HCT116 (cell line): Measurements from ENCODE around the gene SARNP. TPM values are rescaled to one million over a fixed set of nuclear protein-coding genes. Genes with fewer than 3 reads are reported as not detected.

ENCODE experiments used
- ATAC-seq: fragments of 200-7000 bp; cut with Tn5 transposase; 2 replicates; pipeline ENCODE4 v1.9.1; 2020; ENCODE audit warnings: mild to moderate bottlenecking, moderate library complexity
- BruUV-seq: library from RNA; stranded (reverse); fragments of 400-500 nt; replicated peaks from 2 replicates; lab custom pipeline; 2021; lab: Mats Ljungman, UMichigan
- CTCF ChIA-PET: fragments of 300-600 bp; sonication (Branson Sonifier 250); formaldehyde crosslinking; loops from one replicate; lab custom pipeline; 2021; ENCODE audit warnings: antibody characterized with exemption; lab: Charles Lee
- POLR2A ChIA-PET: fragments of 300-600, 350-600 bp; sonication (Branson Sonifier 250); formaldehyde crosslinking; loops from one replicate; lab custom pipeline; 2021; ENCODE audit warnings: antibody characterized with exemption; lab: Charles Lee
- RAD21 ChIA-PET, 2 experiments: fragments of 300-600 bp; sonication (Branson Sonifier 250); formaldehyde crosslinking; loops; one replicate each; lab custom pipeline; 2023; ENCODE audit warnings: low total read pairs in 2 of 2; ENCODE audit not compliant: uncharacterized antibody in 2 of 2, unreplicated experiment in 2 of 2, low non-redundant PET in 1 of 2; lab: Charles Lee
- DNase-seq: peaks from one replicate; pipeline ENCODE4 v3.0.0-alpha.2; 2010; ENCODE audit warnings: low read depth, low spot score
- H2AFZ ChIP-seq: fragments of 200-600 bp; shearing (Covaris generic), sonication (generic); 2 replicates; pipeline ENCODE4 v1.6.1; 2017; ENCODE audit warnings: low read depth, mixed run types, mixed read lengths, antibody characterized with exemption, low read length; ENCODE audit not compliant: poor library complexity, severe bottlenecking
- H3K27ac ChIP-seq: 2 replicates; pipeline ENCODE4 v1.5.1; 2012; ENCODE audit warnings: low read depth, low read length
- H3K27me3 ChIP-seq: fragments of 200-600 bp; sonication (generic); 2 replicates; pipeline ENCODE4 v1.6.1; 2016; ENCODE audit warnings: mixed run types, low read length, mixed read lengths; ENCODE audit not compliant: insufficient read depth
- H3K36me3 ChIP-seq, 2 experiments: fragments of 200-500 bp in 1 of 2; fragments of 200-600 bp in 1 of 2; sonication (Bioruptor generic) in 1 of 2; sonication (generic) in 1 of 2; 2 replicates each; pipeline versions ENCODE4 v1.5.1 to v1.6.1; 2014 to 2016; ENCODE audit warnings: low read length in 2 of 2, inconsistent platforms in 1 of 2, mixed read lengths in 1 of 2, mixed run types in 1 of 2; ENCODE audit not compliant: insufficient read depth in 2 of 2, control insufficient read depth in 1 of 2
- H3K4me1 ChIP-seq, 2 experiments: fragments of 200-600 bp in 1 of 2; sonication (generic) in 1 of 2; 2 replicates each; pipeline versions ENCODE4 v1.5.1 to v1.6.1; 2012 to 2017; ENCODE audit warnings: low read length in 2 of 2, inconsistent platforms in 1 of 2, mild to moderate bottlenecking in 1 of 2, mixed read lengths in 1 of 2, mixed run types in 1 of 2, moderate library complexity in 1 of 2; ENCODE audit not compliant: insufficient read depth in 2 of 2, control insufficient read depth in 1 of 2
- H3K4me2 ChIP-seq: fragments of 200-600 bp; sonication (generic); 2 replicates; pipeline ENCODE4 v1.6.1; 2017; ENCODE audit warnings: mixed run types, low read length, mixed read lengths
- H3K4me3 ChIP-seq, 2 experiments: fragments of 200-600 bp in 1 of 2; sonication (generic) in 1 of 2; replicated peaks in 1 of 2; 2 replicates each; pipeline ENCODE4 v1.5.1; 2011 to 2016; ENCODE audit warnings: low read length in 2 of 2, control low read depth in 1 of 2, low read depth in 1 of 2, mild to moderate bottlenecking in 1 of 2, mixed read lengths in 1 of 2, mixed run types in 1 of 2
- H3K79me2 ChIP-seq: fragments of 200-600 bp; sonication (generic); 2 replicates; pipeline ENCODE4 v1.6.1; 2017; ENCODE audit warnings: mild to moderate bottlenecking, mixed run types, low read length, moderate library complexity, mixed read lengths; ENCODE audit not compliant: insufficient read depth
- H3K9ac ChIP-seq: fragments of 200-600 bp; sonication (generic); 2 replicates; pipeline ENCODE4 v1.6.1; 2016; ENCODE audit warnings: low read length, mixed read lengths
- H3K9me2 ChIP-seq: fragments of 200-600 bp; sonication (generic), shearing (Covaris generic); 2 replicates; pipeline ENCODE4 v1.6.1; 2017; ENCODE audit warnings: mixed run types, mild to moderate bottlenecking, moderate library complexity; ENCODE audit not compliant: insufficient read depth
- H3K9me3 ChIP-seq, 2 experiments: fragments of 200-500 bp in 1 of 2; fragments of 200-600 bp in 1 of 2; sonication (Bioruptor generic) in 1 of 2; sonication (generic) in 1 of 2; 2 replicates each; pipeline ENCODE4 v1.6.1; 2014 to 2017; ENCODE audit warnings: low read length in 2 of 2, mixed read lengths in 2 of 2, inconsistent platforms in 1 of 2, low read depth in 1 of 2, mild to moderate bottlenecking in 1 of 2, mixed run types in 1 of 2, moderate library complexity in 1 of 2; ENCODE audit not compliant: control insufficient read depth in 1 of 2, insufficient read depth in 1 of 2
- H4K20me1 ChIP-seq: fragments of 200-600 bp; sonication (generic), shearing (Covaris generic); 2 replicates; pipeline ENCODE4 v1.6.1; 2017; ENCODE audit warnings: mixed run types, mild to moderate bottlenecking, moderate library complexity; ENCODE audit not compliant: insufficient read depth
- CBX3 ChIP-seq: IDR thresholded peaks from 2 replicates; pipeline ENCODE4 v1.6.1; 2012; ENCODE audit warnings: low read depth
- CEBPB ChIP-seq: IDR thresholded peaks from 2 replicates; pipeline ENCODE4 v1.6.1; 2012; ENCODE audit warnings: low read depth
- EGR1 ChIP-seq: IDR thresholded peaks from 2 replicates; pipeline ENCODE4 v1.6.1; 2012; ENCODE audit warnings: low read depth
- ELF1 ChIP-seq: IDR thresholded peaks from 2 replicates; pipeline ENCODE4 v1.6.1; 2012; ENCODE audit warnings: low read depth, borderline replicate concordance
- EZH2 ChIP-seq: fragments of 200-600 bp; sonication (generic); IDR thresholded peaks from 2 replicates; pipeline ENCODE4 v1.6.1; 2017; ENCODE audit warnings: antibody characterized with exemption, mixed run types
- EZH2phosphoT487 ChIP-seq: fragments of 200-600 bp; IDR thresholded peaks from 2 replicates; pipeline ENCODE4 v1.6.1; 2018; ENCODE audit warnings: antibody characterized with exemption, borderline replicate concordance
- FOSL1 ChIP-seq: IDR thresholded peaks from 2 replicates; pipeline ENCODE4 v1.6.1; 2012; ENCODE audit warnings: low read depth
- POLR2A ChIP-seq: IDR thresholded peaks from 2 replicates; pipeline ENCODE4 v1.7.0; 2011; ENCODE audit warnings: borderline replicate concordance; ENCODE audit not compliant: insufficient read depth, insufficient read length; ENCODE audit errors: extremely low read depth
- RAD21 ChIP-seq: IDR thresholded peaks from 2 replicates; pipeline ENCODE4 v1.6.1; 2012; ENCODE audit warnings: low read depth, mild to moderate bottlenecking
- SIN3A ChIP-seq: IDR thresholded peaks from 2 replicates; pipeline ENCODE4 v1.6.1; 2012; ENCODE audit warnings: low read depth
- SP1 ChIP-seq: IDR thresholded peaks from 2 replicates; pipeline ENCODE4 v1.6.1; 2012; ENCODE audit warnings: low read depth
- TCF7L2 ChIP-seq: IDR thresholded peaks from 2 replicates; pipeline ENCODE4 v1.7.0; 2011; ENCODE audit warnings: borderline replicate concordance, inconsistent platforms; ENCODE audit not compliant: insufficient read depth, insufficient read length; ENCODE audit errors: extremely low read depth
- YY1 ChIP-seq: IDR thresholded peaks from 2 replicates; pipeline ENCODE4 v1.6.1; 2011; ENCODE audit warnings: low read length, low read depth, moderate library complexity, mild to moderate bottlenecking; ENCODE audit not compliant: insufficient replicate concordance; ENCODE audit errors: extremely low read depth
- ZBTB33 ChIP-seq: IDR thresholded peaks from 2 replicates; pipeline ENCODE4 v1.6.1; 2011; ENCODE audit warnings: mild to moderate bottlenecking, low read length, moderate library complexity; ENCODE audit not compliant: insufficient replicate concordance; ENCODE audit errors: extremely low read depth
- ZFX ChIP-seq: fragments of 450-650 bp; IDR thresholded peaks from 2 replicates; pipeline ENCODE4 v1.6.1; 2017
- ZNF274 ChIP-seq: fragments of 200-500 bp; sonication (Bioruptor generic); IDR thresholded peaks from 2 replicates; pipeline ENCODE4 v1.6.1; 2014; ENCODE audit warnings: mild to moderate bottlenecking, low read depth, low read length, inconsistent platforms
- intact Hi-C: fragments of 100-400 bp; cut with micrococcal nuclease; formaldehyde crosslinking; loops from 2 replicates; pipeline ENCODE4 v1.10.0; 2022
- total RNA-seq: library from RNA; stranded (reverse); gene quantifications from one replicate; pipeline ENCODE4 v1.2.1, GENCODE V29; 2021; ENCODE audit not compliant: unreplicated experiment
- TF ChIP-seq, protein P1 (sequence below): IDR thresholded peaks from 2 replicates; pipeline ENCODE4 v1.6.1; 2012
- TF ChIP-seq, protein P2 (sequence below): IDR thresholded peaks from 2 replicates; pipeline ENCODE4 v1.6.1; 2012

Gene SARNP
- total RNA-seq, 1 experiment from 2014 or later, result 82.4 TPM

GRCh38 chr12:55862286-55862685 is 44.8 kb upstream of the SARNP start:
- no peak overlapping the region for H3K27ac ChIP-seq
- ChIA-PET CTCF (no interaction called here), RAD21 (no interaction called here), POLR2A (no interaction called here)
- no peaks in the 10 kb centered on the region for H3K9me2 ChIP-seq
- H2AFZ ChIP-seq, result peak overlapping the region; percentile 35
- no peaks in the 10 kb centered on the region for H3K27me3 ChIP-seq
- BruUV-seq, result no TSS peak
- no peak for DNase-seq
- ATAC-seq, result no peak
- H3K4me3 ChIP-seq, result no peak overlapping the region
- H4K20me1 ChIP-seq, result no peaks in the 10 kb centered on the region
- no peaks in the 10 kb centered on the region for H3K79me2 ChIP-seq
- H3K9me3 ChIP-seq, result no peaks in the 10 kb centered on the region; a peak in 1 of 4 replicates
- TF ChIP-seq CEBPB (no peak), ZBTB33 (no peak), EGR1 (no peak), POLR2A (no peak), SIN3A (no peak)
- H3K9ac ChIP-seq, result no peak overlapping the region
- no peak overlapping the region for H3K4me2 ChIP-seq
- no peaks in the 10 kb centered on the region for H3K36me3 ChIP-seq
- intact Hi-C loops, result no loop called here
- no peaks in the 10 kb centered on the region for H3K4me1 ChIP-seq

GRCh38 chr12:55861871-55862270 is 44.3 kb upstream of the SARNP start:
- no peaks in the 10 kb centered on the region for H3K4me1 ChIP-seq
- H3K9me3 ChIP-seq, result no peaks in the 10 kb centered on the region; a peak in 1 of 4 replicates
- TF ChIP-seq ZNF274 (no peak), RAD21 (no peak), SP1 (no peak), YY1 (no peak), ZFX (no peak), TCF7L2 (no peak), ELF1 (no peak), EZH2phosphoT487 (no peak), CBX3 (no peak), FOSL1 (no peak), EZH2 (no peak)
- TF ChIP-seq, protein P1, sequence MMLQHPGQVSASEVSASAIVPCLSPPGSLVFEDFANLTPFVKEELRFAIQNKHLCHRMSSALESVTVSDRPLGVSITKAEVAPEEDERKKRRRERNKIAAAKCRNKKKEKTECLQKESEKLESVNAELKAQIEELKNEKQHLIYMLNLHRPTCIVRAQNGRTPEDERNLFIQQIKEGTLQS, result no peak
- TF ChIP-seq, protein P2, sequence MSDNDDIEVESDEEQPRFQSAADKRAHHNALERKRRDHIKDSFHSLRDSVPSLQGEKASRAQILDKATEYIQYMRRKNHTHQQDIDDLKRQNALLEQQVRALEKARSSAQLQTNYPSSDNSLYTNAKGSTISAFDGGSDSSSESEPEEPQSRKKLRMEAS, result no peak
- H3K9ac ChIP-seq, result no peak overlapping the region
- intact Hi-C loops, result no loop called here
- H3K79me2 ChIP-seq, result no peaks in the 10 kb centered on the region
- RAD21 ChIA-PET, result no interaction called here
- POLR2A ChIA-PET, result interaction anchor here (1.1 kb wide), 1 partner anchor 44 kb away, joined by 6 read pairs; the partner anchor contains the start of genes ORMDL2 and SARNP
- H3K9me2 ChIP-seq, result no peaks in the 10 kb centered on the region
- H3K27me3 ChIP-seq, result no peaks in the 10 kb centered on the region
- DNase-seq (no peak), ATAC-seq (no peak)
- H3K27ac ChIP-seq, result no peak overlapping the region
- no peak overlapping the region for H2AFZ ChIP-seq
- no peaks in the 10 kb centered on the region for H3K36me3 ChIP-seq
- no TSS peak for BruUV-seq
- no peak overlapping the region for H3K4me3 ChIP-seq
- CTCF ChIA-PET, result no interaction called here
- no peaks in the 10 kb centered on the region for H4K20me1 ChIP-seq
- no peak overlapping the region for H3K4me2 ChIP-seq
